Prostate gland (tissue), 2 donors: Measurements from ENCODE around the gene AATK. TPM values are rescaled to one million over a fixed set of nuclear protein-coding genes. Genes with fewer than 3 reads are reported as not detected.

ENCODE experiments used
- DNase-seq: peaks from one replicate; pipeline ENCODE4 v3.0.0-alpha.2; 2019; ENCODE audit warnings: low spot score
- H3K27ac ChIP-seq, 2 donors: fragments of 200-600 bp; sonication (generic); 2 replicates each; pipeline ENCODE4 v1.5.1; 2017 to 2019
- H3K27me3 ChIP-seq: fragments of 200-600 bp; sonication (generic); replicated peaks from 2 replicates; pipeline ENCODE4 v1.5.1; 2019; ENCODE audit not compliant: insufficient read depth
- H3K36me3 ChIP-seq, 2 donors: fragments of 200-600 bp; sonication (generic); 1 replicate in 1 of 2; 2 replicates in 1 of 2; pipeline versions ENCODE4 v1.5.1 to v1.8.1; 2017 to 2019
- H3K4me1 ChIP-seq: fragments of 200-600 bp; sonication (generic); replicated peaks from 2 replicates; pipeline ENCODE4 v1.5.1; 2019
- H3K4me3 ChIP-seq, 2 donors: fragments of 200-600 bp; sonication (generic); 2 replicates each; pipeline ENCODE4 v1.5.1; 2017 to 2019
- H3K9me3 ChIP-seq: fragments of 200-600 bp; sonication (generic); 2 replicates; pipeline ENCODE4 v1.5.1; 2017
- CTCF ChIP-seq, 4 experiments: fragments of 200-600 bp in 2 of 4; fragments of 450-650 bp in 2 of 4; sonication (generic) in 2 of 4; IDR thresholded peaks; 1 replicate in 3 of 4; 2 replicates in 1 of 4; pipeline ENCODE4 v1.5.1; 2016 to 2019; ENCODE audit warnings: antibody characterized with exemption in 4 of 4, mild to moderate bottlenecking in 2 of 4, moderate library complexity in 2 of 4
- POLR2A ChIP-seq: fragments of 450-650 bp; IDR thresholded peaks from one replicate; pipeline ENCODE4 v1.6.1; 2016; ENCODE audit warnings: antibody characterized with exemption, mild to moderate bottlenecking
- POLR2AphosphoS5 ChIP-seq: sonication (generic); formaldehyde crosslinking; IDR thresholded peaks from one replicate; pipeline ENCODE4 v1.6.1; 2017; ENCODE audit warnings: antibody characterized with exemption
- WGBS: methylation state at CpG from one replicate; pipeline ENCODE4 v1.1.5; 2018; 5-methylcytosine and 5-hydroxymethylcytosine counted together
- intact Hi-C: fragments of 100-400 bp; cut with DNase I; formaldehyde crosslinking; loops from one replicate; pipeline ENCODE4 v1.14.2; 2022
- total RNA-seq, 2 donors: library from RNA; depleted of rRNA; stranded (reverse); fragments of >200 nt; gene quantifications; one replicate each; pipeline ENCODE4 v1.1.0, GENCODE V29; 2016

AATK gene
- total RNA-seq, 2 donors from 2014 or later, result 5.2 to 6.6 TPM

- Histone ChIP-seq H3K4me1 (no peaks in the 10 kb centered on the region), H3K27ac (no peak overlapping the region), H3K4me3 (no peak overlapping the region), H3K9me3 (no peaks in the 10 kb centered on the region), H3K36me3 (no peaks in the 10 kb centered on the region), H3K27me3 (no peaks in the 10 kb centered on the region)
- intact Hi-C loops, result no loop called here
- TF ChIP-seq POLR2A, result no peak
- TF ChIP-seq POLR2AphosphoS5, result no peak
- TF ChIP-seq CTCF (IDR thresholded peaks at IDR 0.05), result no peak
- no peak for DNase-seq
- WGBS, result 88% methylated on average over 25 of the region's 25 CpGs
These were observed 12.4 kb upstream of the AATK start for GRCh38 chr17:81178136-81179091.

- Histone ChIP-seq H3K27ac (no peak overlapping the region), H3K9me3 (no peaks in the 10 kb centered on the region), H3K36me3 (no peaks in the 10 kb centered on the region), H3K27me3 (no peaks in the 10 kb centered on the region), H3K4me3 (no peak overlapping the region), H3K4me1 (no peaks in the 10 kb centered on the region)
- WGBS, result 94% methylated on average over 7 of the region's 7 CpGs
- intact Hi-C loops, result no loop called here
- no peak for TF ChIP-seq POLR2AphosphoS5
- no peak for DNase-seq
These were observed 10.6 kb upstream of the AATK start for GRCh38 chr17:81176666-81177065.

GRCh38 chr17:81173762-81174155 is 7.7 kb upstream of the AATK start:
- no peak for DNase-seq
- Histone ChIP-seq H3K9me3 (no peaks in the 10 kb centered on the region), H3K4me3 (no peak overlapping the region), H3K27ac (no peak overlapping the region), H3K4me1 (no peaks in the 10 kb centered on the region), H3K27me3 (no peaks in the 10 kb centered on the region), H3K36me3 (no peaks in the 10 kb centered on the region)
- TF ChIP-seq POLR2AphosphoS5 (no peak), CTCF (IDR thresholded peaks at IDR 0.05) (no peak), POLR2A (no peak)
- 86% methylated on average over 1 of the region's 1 CpG for WGBS
- intact Hi-C loops, result no loop called here

- no peak for DNase-seq
- Histone ChIP-seq H3K4me1 (no peaks in the 10 kb centered on the region), H3K27me3 (no peaks in the 10 kb centered on the region), H3K27ac (no peak overlapping the region), H3K4me3 (no peak overlapping the region), H3K36me3 (no peaks in the 10 kb centered on the region), H3K9me3 (no peaks in the 10 kb centered on the region)
- intact Hi-C loops, result no loop called here
- WGBS, result 91% methylated on average over 8 of the region's 11 CpGs
- TF ChIP-seq CTCF (IDR thresholded peaks at IDR 0.05) (no peak), POLR2AphosphoS5 (no peak), POLR2A (no peak)
These were observed 7.2 kb upstream of the AATK start for GRCh38 chr17:81173052-81173761.

- WGBS, result 72% methylated on average over 8 of the region's 8 CpGs
- no peak for TF ChIP-seq POLR2A
- no peak for TF ChIP-seq CTCF (IDR thresholded peaks at IDR 0.05)
- no peak for TF ChIP-seq POLR2AphosphoS5
These were observed 5.9 kb upstream of the AATK start for GRCh38 chr17:81171941-81172340.

More at GRCh38 chr17:81171941-81172340, 5.9 kb upstream of the AATK start:
- no peaks in the 10 kb centered on the region for H3K9me3 ChIP-seq
- no peaks in the 10 kb centered on the region for H3K36me3 ChIP-seq
- intact Hi-C loops, result no loop called here
- H3K27ac ChIP-seq, result no peak overlapping the region
- DNase-seq, result no peak
- H3K27me3 ChIP-seq, result no peaks in the 10 kb centered on the region
- H3K4me3 ChIP-seq, result no peak overlapping the region
- H3K4me1 ChIP-seq, result no peaks in the 10 kb centered on the region
